K562 (cell line): ENCODE data around the gene MRPL30. TPM values are rescaled to one million over a fixed set of nuclear protein-coding genes. Genes with fewer than 3 reads are reported as not detected.

Experiments
- ARID2 ChIP-seq: fragments of 450-650 bp; IDR thresholded peaks from 2 replicates; pipeline ENCODE4 v1.6.1; 2017; ENCODE audit warnings: antibody characterized with exemption, mild to moderate bottlenecking
- BHLHE40 ChIP-seq: IDR thresholded peaks from 2 replicates; pipeline ENCODE4 v1.6.1; 2011; ENCODE audit warnings: low read length, improper control_type of control experiment
- BRCA1 ChIP-seq, 2 experiments: fragments of 450-650 bp in 1 of 2; sonication (generic) in 1 of 2; formaldehyde crosslinking in 1 of 2; IDR thresholded peaks; 2 replicates each; pipeline versions ENCODE4 v1.5.0 to v1.6.1; 2017 to 2020; ENCODE audit warnings: mild to moderate bottlenecking in 1 of 2, missing genetic modification reagents in 1 of 2
- CBX5 ChIP-seq: IDR thresholded peaks from 2 replicates; pipeline ENCODE4 v1.6.1; 2014; ENCODE audit warnings: low read depth, borderline replicate concordance
- ETV1 ChIP-seq: fragments of 450-650 bp; conservative IDR thresholded peaks from 2 replicates; pipeline ENCODE4 v1.6.1; 2016; ENCODE audit warnings: missing genetic modification characterization, control low read depth, low read depth, missing compliant biosample characterization
- FOXK1 ChIP-seq: sonication (generic); formaldehyde crosslinking; IDR thresholded peaks from 2 replicates; pipeline ENCODE4 v1.8.0; 2022; ENCODE audit warnings: missing genetic modification reagents, mild to moderate bottlenecking, borderline replicate concordance
- GABPB2 ChIP-seq: fragments of 250-450 bp; sonication (Bioruptor Pico); conservative IDR thresholded peaks from 2 replicates; pipeline ENCODE4 v1.5.1; 2021; ENCODE audit warnings: mild to moderate bottlenecking
- HDAC6 ChIP-seq: IDR thresholded peaks from 2 replicates; pipeline ENCODE4 v1.6.1; 2012; ENCODE audit warnings: low read depth, mild to moderate bottlenecking, control low read depth, inconsistent platforms, low read length, moderate library complexity
- HMG20B ChIP-seq: fragments of 250-450 bp; sonication (Bioruptor Pico); IDR thresholded peaks from 2 replicates; pipeline ENCODE4 v1.5.0; 2021; ENCODE audit warnings: mild to moderate bottlenecking
- NBN ChIP-seq: fragments of 450-650 bp; IDR thresholded peaks from 2 replicates; pipeline ENCODE4 v1.6.1; 2016; ENCODE audit warnings: low read depth, mild to moderate bottlenecking
- NFXL1 ChIP-seq: fragments of 450-650 bp; formaldehyde crosslinking; IDR thresholded peaks from 2 replicates; pipeline ENCODE4 v1.4.0; 2021; ENCODE audit warnings: mild to moderate bottlenecking
- PHB ChIP-seq: fragments of 250-450 bp; sonication (Bioruptor Pico); IDR thresholded peaks from 2 replicates; pipeline ENCODE4 v1.5.0; 2021
- SPI1 ChIP-seq: IDR thresholded peaks from 2 replicates; pipeline ENCODE4 v1.6.1; 2011; ENCODE audit warnings: low read depth, low read length, control low read depth, borderline replicate concordance
- SREBF1 ChIP-seq: fragments of 150-350 bp; IDR thresholded peaks from 2 replicates; pipeline ENCODE4 v1.6.1; 2014; ENCODE audit warnings: antibody characterized with exemption, low read depth, low read length, borderline replicate concordance
- STAT5B ChIP-seq: fragments of 250-450 bp; sonication (Bioruptor Pico); IDR thresholded peaks from 2 replicates; pipeline ENCODE4 v1.8.0; 2021; ENCODE audit warnings: mild to moderate bottlenecking, inconsistent platforms
- SUPT5H ChIP-seq: fragments of 450-650 bp; IDR thresholded peaks from 2 replicates; pipeline ENCODE4 v1.6.1; 2016
- TBP ChIP-seq: optimal IDR thresholded peaks from 2 replicates; pipeline ENCODE3; 2011; ENCODE audit warnings: low read depth, low read length, improper control_type of control experiment
- ZC3H11A ChIP-seq: IDR thresholded peaks from 2 replicates; pipeline ENCODE4 v1.6.1; 2012; ENCODE audit warnings: low read depth, low read length, improper control_type of control experiment
- ZNF12 ChIP-seq: sonication (generic); formaldehyde crosslinking; IDR thresholded peaks from 2 replicates; pipeline ENCODE4 v1.4.0; 2020; ENCODE audit warnings: mild to moderate bottlenecking, missing genetic modification reagents
- ZNF146 ChIP-seq: IDR thresholded peaks from one replicate; pipeline ENCODE4 v1.6.1; 2018; ENCODE audit warnings: missing compliant biosample characterization; ENCODE audit not compliant: unreplicated experiment
- ZNF175 ChIP-seq: fragments of 200-800 bp; sonication (Bioruptor generic); IDR thresholded peaks from 2 replicates; pipeline ENCODE4 v1.6.1; 2016; ENCODE audit warnings: low read depth, mild to moderate bottlenecking, missing genetic modification characterization, missing compliant biosample characterization
- ZNF431 ChIP-seq: sonication (generic); formaldehyde crosslinking; IDR thresholded peaks from 2 replicates; pipeline ENCODE4 v1.8.0; 2022; ENCODE audit warnings: mild to moderate bottlenecking, missing genetic modification reagents
- ZNF444 ChIP-seq: fragments of 250-450 bp; sonication (Bioruptor Pico); IDR thresholded peaks from 2 replicates; pipeline ENCODE4 v1.4.0; 2020; ENCODE audit warnings: mild to moderate bottlenecking, moderate library complexity
- ZNF699 ChIP-seq: fragments of 250-450 bp; sonication (Bioruptor Pico); IDR thresholded peaks from 2 replicates; pipeline ENCODE4 v1.8.0; 2021; ENCODE audit warnings: mild to moderate bottlenecking, moderate library complexity; ENCODE audit not compliant: insufficient replicate concordance
- ZNF764 ChIP-seq: fragments of 250-450 bp; sonication (Bioruptor Pico); IDR thresholded peaks from 2 replicates; pipeline ENCODE4 v1.4.0; 2020; ENCODE audit warnings: low read depth, mild to moderate bottlenecking, moderate library complexity
- ZNF778 ChIP-seq: fragments of 450-650 bp; formaldehyde crosslinking; IDR thresholded peaks from 2 replicates; pipeline ENCODE4 v1.4.0; 2020; ENCODE audit warnings: mild to moderate bottlenecking, moderate library complexity
- polyA plus RNA-seq, 8 experiments: library from polyadenylated mRNA; depleted of rRNA in 4 of 8; stranded (reverse) in 5 of 8; unstranded in 3 of 8; fragments of >200 nt; fragmentation: Nextera tagmentation in 2 of 8; fragmentation: Illumina TruSeq in 1 of 8; extraction: Ambion mirVana in 2 of 8; extraction: Trizol in 1 of 8; gene quantifications; 2 replicates each; pipeline versions ENCODE4 v1.2.1 to v1.2.3, GENCODE V29; 2011 to 2014; ENCODE audit warnings: inconsistent platforms in 1 of 8, missing spikeins in 1 of 8
- total RNA-seq, 7 experiments: library from RNA; depleted of rRNA in 6 of 7; stranded (reverse); fragments of >200 nt in 6 of 7; fragmentation: Illumina TruSeq in 2 of 7; extraction: Trizol in 2 of 7; gene quantifications; 2 replicates each; pipeline versions ENCODE4 v1.2.1 to v1.2.3, GENCODE V29; 2011 to 2021; ENCODE audit warnings: low replicate concordance in 1 of 7
- TF ChIP-seq, protein P1 (sequence below): fragments of 450-650 bp; IDR thresholded peaks from 2 replicates; pipeline ENCODE4 v1.6.1; 2014; ENCODE audit warnings: low read depth, mild to moderate bottlenecking, moderate library complexity, borderline replicate concordance

Gene MRPL30
- total and polyA plus RNA-seq, 9 of the 15 experiments (the other 6 are each of a cell fraction or from before 2014, with no cell fraction given): 63.3 to 130 (median 87.0) TPM

DNA sequence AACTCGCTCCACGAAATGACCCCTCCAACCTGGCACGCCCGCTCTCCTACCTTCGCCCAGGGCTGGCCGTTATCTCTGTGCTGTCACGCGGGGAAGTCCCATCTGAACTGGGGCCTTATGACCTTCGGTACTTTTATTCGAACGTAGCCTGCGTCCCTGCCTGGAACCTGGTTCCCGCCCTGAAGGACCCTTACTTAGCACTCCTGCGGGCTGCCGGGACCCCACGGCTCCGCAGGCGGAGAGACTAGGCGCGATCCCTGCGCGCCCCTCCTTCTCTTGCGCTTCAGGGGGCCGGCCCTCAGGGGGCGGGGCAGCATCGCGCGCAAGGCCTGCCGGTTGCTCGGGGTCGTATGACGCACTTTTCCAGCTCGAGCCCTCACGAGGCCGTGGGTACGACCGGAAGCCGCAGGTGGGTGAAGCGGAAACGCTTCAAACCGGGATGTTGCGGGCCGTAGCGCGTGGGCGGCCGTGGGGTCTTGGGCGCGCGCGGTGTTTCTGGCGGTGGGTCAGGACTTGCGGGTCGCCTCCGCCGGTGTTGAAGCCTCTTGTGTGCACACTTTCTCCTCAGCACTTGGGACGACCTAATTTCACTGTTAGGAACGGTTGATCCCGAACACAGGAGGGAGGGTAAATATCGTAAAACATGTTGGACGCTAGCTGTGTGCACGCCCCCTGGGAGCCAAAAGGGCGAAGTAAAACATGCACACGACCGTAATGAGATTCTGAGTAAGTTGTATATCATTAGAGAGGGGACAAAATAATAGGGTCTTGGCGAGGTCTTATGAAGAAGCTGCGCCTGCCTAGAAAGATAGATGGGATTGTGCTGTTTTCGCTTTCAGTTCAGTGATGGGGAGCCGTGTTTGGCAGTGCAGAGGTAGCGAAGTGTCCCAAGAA is 26.1 kb upstream of the MRPL30 start, which contains the start of the genes LIPT1 and TSGA10 (continued):
- no peak for TF ChIP-seq BRCA1 (IDR thresholded peaks at IDR 0.05)
- TF ChIP-seq BRCA1 (CRISPR knock-in tag; IDR thresholded peaks at IDR 0.05): no peak
- no peak for TF ChIP-seq HMG20B (CRISPR knock-in tag)
- peak; percentile 46; the same call in 1 of the 2 replicates for TF ChIP-seq NBN
- peak; percentile 49 for TF ChIP-seq TBP
- TF ChIP-seq HDAC6: no peak
- no peak for TF ChIP-seq NFXL1 (CRISPR knock-in tag)
- TF ChIP-seq ZNF146 (CRISPR knock-in tag): no peak
- no peak for TF ChIP-seq ZC3H11A
- TF ChIP-seq FOXK1 (CRISPR knock-in tag): 0 out of 2 replicates have a peak, but pooled peaks have one; percentile 56
- peak; percentile 94 for TF ChIP-seq ETV1 (tag)
- no peak; the same call in 1 of the 2 replicates for TF ChIP-seq ZNF444 (CRISPR knock-in tag)
- TF ChIP-seq ZNF431: peak; percentile 53; the same call in 1 of the 2 replicates
- TF ChIP-seq SPI1: no peak
- TF ChIP-seq GABPB2 (CRISPR knock-in tag): no peak
- no peak for TF ChIP-seq ZNF699
- peak; percentile 94 for TF ChIP-seq SUPT5H
- peak; percentile 4 for TF ChIP-seq BHLHE40
- TF ChIP-seq ZNF12 (CRISPR knock-in tag): no peak
- TF ChIP-seq ARID2: no peak
- no peak for TF ChIP-seq ZNF778 (CRISPR knock-in tag)
- no peak for TF ChIP-seq PHB (CRISPR knock-in tag)
- TF ChIP-seq STAT5B (CRISPR knock-in tag): no peak
- TF ChIP-seq ZNF175 (CRISPR knock-in tag): no peak
- no peak for TF ChIP-seq SREBF1
- TF ChIP-seq, protein P1, sequence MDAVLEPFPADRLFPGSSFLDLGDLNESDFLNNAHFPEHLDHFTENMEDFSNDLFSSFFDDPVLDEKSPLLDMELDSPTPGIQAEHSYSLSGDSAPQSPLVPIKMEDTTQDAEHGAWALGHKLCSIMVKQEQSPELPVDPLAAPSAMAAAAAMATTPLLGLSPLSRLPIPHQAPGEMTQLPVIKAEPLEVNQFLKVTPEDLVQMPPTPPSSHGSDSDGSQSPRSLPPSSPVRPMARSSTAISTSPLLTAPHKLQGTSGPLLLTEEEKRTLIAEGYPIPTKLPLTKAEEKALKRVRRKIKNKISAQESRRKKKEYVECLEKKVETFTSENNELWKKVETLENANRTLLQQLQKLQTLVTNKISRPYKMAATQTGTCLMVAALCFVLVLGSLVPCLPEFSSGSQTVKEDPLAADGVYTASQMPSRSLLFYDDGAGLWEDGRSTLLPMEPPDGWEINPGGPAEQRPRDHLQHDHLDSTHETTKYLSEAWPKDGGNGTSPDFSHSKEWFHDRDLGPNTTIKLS: peak; percentile 64; the same call in 1 of the 2 replicates
- no peak for TF ChIP-seq CBX5
- TF ChIP-seq ZNF764 (CRISPR knock-in tag): no peak
